Hematopoietic multipotent progenitor cell treated with erythropoietin and hydrocortisone succinate and interleukin-3 and kit ligand, for 17 days (in vitro differentiated cells): ENCODE data around the gene MESD.

Source experiments
- DNase-seq: peaks from one replicate; pipeline ENCODE4 v3.0.0-alpha.2; 2015; ENCODE audit warnings: low spot score

MESD gene

GRCh38 chr15:81014446-81015093, 25.0 kb upstream of the MESD start:
- DNase-seq = no peak

- no peak for DNase-seq
These were observed 23.8 kb upstream of the MESD start for GRCh38 chr15:81013396-81013929.

- DNase-seq = no peak
These were observed 23.0 kb upstream of the MESD start for GRCh38 chr15:81012588-81012987.

GRCh38 chr15:81011593-81011992, 22.0 kb upstream of the MESD start:
- no peak for DNase-seq

- DNase-seq = no peak
These were observed 20.5 kb upstream of the MESD start for GRCh38 chr15:81010086-81010485.

GRCh38 chr15:81008312-81008711, 18.7 kb upstream of the MESD start:
- DNase-seq = no peak

- no peak for DNase-seq
These were observed 17.9 kb upstream of the MESD start for GRCh38 chr15:81007428-81008064.

- no peak for DNase-seq
These were observed 16.5 kb upstream of the MESD start for GRCh38 chr15:81006124-81006523.

- DNase-seq = no peak
These were observed 13.4 kb upstream of the MESD start for GRCh38 chr15:81003097-81003350.

- DNase-seq = no peak
These were observed 12.9 kb upstream of the MESD start for GRCh38 chr15:81002331-81003096.

GRCh38 chr15:81002009-81002330, 12.4 kb upstream of the MESD start:
- no peak for DNase-seq

- no peak for DNase-seq
These were observed 11.8 kb upstream of the MESD start for GRCh38 chr15:81001152-81002008.

- no peak for DNase-seq
These were observed 11.1 kb upstream of the MESD start, which contains the start of gene TLNRD1 for GRCh38 chr15:81000624-81001151. Gene TLNRD1 (plus strand): TSS chr15:81000923. CDS start chr15:81002272, 1,349 bp downstream.

- DNase-seq = no peak
These were observed 10.6 kb upstream of the MESD start for GRCh38 chr15:81000144-81000623.

- no peak for DNase-seq
These were observed 10.0 kb upstream of the MESD start for GRCh38 chr15:80999623-81000036.

GRCh38 chr15:80998251-80998650, 8.6 kb upstream of the MESD start:
- DNase-seq = no peak

GRCh38 chr15:80997692-80998091, 8.1 kb upstream of the MESD start:
- DNase-seq = no peak

GRCh38 chr15:80996247-80996646, 6.6 kb upstream of the MESD start:
- no peak for DNase-seq

- DNase-seq = no peak
These were observed 2.8 kb upstream of the MESD start for GRCh38 chr15:80992441-80992840.

- no peak for DNase-seq
These were observed 2.4 kb upstream of the MESD start for GRCh38 chr15:80992006-80992405.

GRCh38 chr15:80991421-80991820, 1.8 kb upstream of the MESD start:
- no peak for DNase-seq

- no peak for DNase-seq
These were observed 1.3 kb upstream of the MESD start for GRCh38 chr15:80990955-80991354.
